Inflammatory macrophage treated with lipopolysaccharide for 4 hours (primary cell): ENCODE results near the gene LRRTM2.

Experiments
- DNase-seq: peaks from one replicate; pipeline ENCODE4 v3.0.0-alpha.2; 2020

LRRTM2 gene

GRCh38 chr5:138833726-138834480 lies 41.2 kb downstream of the LRRTM2 start:
- no peak for DNase-seq

GRCh38 chr5:138833080-138833479 lies 42.1 kb downstream of the LRRTM2 start:
- no peak for DNase-seq

DNA sequence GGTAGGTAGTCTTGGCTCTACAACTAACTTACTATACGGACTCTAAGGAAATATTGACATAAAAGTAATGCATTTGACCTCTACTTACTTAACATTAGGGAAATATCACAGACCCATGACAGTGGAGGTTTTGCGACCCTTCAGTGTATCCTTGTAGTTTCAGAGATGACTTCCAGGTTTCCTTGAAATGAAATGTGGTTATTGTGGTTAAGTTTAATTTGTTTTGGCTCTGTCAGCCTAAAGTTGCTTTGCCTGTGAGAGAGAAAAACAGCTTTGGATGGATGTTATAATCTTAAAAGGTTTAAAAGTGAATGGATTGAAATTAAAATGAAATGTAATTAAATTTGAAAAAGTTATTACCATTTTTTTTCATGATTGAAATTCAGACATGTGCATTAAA lies 42.9 kb downstream of the LRRTM2 start:
- DNase-seq: no peak

GRCh38 chr5:138831703-138832102 lies 43.4 kb downstream of the LRRTM2 start:
- no peak for DNase-seq

DNA sequence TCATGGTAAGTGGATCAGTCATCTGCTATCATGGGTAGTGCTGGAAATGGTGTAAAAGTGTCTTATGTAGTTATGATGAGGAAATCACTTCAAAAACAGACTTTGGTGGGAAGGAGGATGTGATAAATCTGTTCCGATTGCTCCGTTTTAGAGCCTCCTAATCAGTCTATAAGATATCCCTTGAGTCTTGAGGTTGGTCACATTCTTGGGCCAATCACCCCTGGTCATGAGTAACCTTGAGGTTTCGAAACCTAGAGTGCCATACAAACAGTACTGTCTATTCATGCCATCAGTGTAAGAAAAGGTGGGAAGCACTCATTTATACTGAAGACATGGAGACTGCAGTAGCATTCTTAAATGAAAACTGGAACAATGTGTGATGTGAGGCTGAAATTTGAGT lies 45.8 kb downstream of the LRRTM2 start:
- peak; percentile 19 for DNase-seq

DNA sequence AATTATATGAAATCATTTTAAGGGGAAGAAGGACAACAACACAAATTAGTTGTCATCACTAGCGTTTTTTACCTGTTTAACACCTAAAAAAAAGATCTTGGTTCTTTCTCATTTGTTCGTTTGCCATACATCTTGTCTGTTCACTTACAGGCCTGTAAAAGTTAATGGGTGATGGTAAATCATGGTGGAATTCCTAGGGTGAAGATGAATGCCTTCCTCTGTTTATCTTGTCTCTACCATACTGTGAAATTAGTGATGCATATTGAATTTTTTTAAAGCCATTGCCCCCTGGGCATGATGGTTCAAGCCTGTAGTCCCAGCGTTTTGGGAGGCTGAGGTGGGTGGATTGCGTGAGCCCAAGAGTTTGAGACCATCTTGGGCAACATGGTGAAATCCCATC lies 46.6 kb downstream of the LRRTM2 start:
- DNase-seq: no peak

GRCh38 chr5:138824924-138825863 lies 49.9 kb downstream of the LRRTM2 start:
- peak; percentile 9 for DNase-seq

GRCh38 chr5:138824516-138824915 lies 50.6 kb downstream of the LRRTM2 start:
- no peak for DNase-seq

- DNase-seq: no peak
Measured at GRCh38 chr5:138820695-138821094, 54.4 kb downstream of the LRRTM2 start.

DNA sequence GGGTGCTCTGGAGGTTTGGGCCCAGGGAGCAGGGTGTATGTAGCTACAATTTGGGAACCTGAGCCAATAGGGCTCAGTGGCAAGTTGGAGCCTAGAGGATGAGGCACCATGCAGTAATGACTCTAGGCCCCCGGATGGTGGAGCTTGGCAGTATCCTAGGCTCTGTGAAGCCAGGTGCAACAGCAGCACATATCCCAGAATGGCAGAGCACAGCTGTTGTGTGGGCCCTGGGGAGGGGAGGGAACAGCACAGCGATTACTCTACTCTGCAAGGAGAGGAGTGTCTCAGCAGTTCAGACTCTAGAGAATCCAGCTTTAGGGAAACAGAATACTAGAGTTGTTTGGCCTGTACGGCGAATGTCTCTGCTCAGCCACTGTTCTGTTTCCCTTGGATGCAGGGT lies 56.1 kb downstream of the LRRTM2 start:
- DNase-seq: no peak
